Measurements from ENCODE around the gene SPATS2. TPM values are rescaled to one million over a fixed set of nuclear protein-coding genes. Genes with fewer than 3 reads are reported as not detected.
"Not testable (repeated sequence)": the region's sequence is repeated elsewhere in the genome, so short reads cannot be mapped to it uniquely, and the experiment has no call there.

Gene SPATS2
- total RNA-seq, 1 donor from 2014 or later = 11.4 TPM

- intact Hi-C loops (cut with micrococcal nuclease) = no loop called here
These were observed 138.4 kb downstream of the SPATS2 start for GRCh38 chr12:49505672-49506071.

- intact Hi-C loops (cut with micrococcal nuclease) = no loop called here
These were observed 139.9 kb downstream of the SPATS2 start for GRCh38 chr12:49507139-49507538.

DNA sequence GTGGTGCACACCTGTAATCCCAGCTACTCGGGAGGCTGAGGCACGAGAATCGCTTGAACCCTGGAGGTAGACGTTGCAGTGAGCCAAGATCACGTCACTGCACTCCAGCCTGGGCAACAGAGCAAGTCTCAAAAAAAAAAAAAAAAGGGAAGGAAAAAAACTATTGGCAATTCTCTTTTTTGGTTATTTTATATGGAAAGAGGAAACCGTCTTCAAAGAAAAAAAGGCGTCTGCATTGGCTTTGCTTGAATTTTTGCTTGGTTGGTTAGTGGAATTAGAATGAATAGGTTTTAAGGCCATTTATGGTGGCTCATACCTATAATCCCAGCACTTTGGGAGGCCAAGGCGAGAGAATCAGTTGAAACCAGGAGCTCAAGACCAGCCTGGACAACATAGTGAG, 142.4 kb downstream of the SPATS2 start:
- intact Hi-C loops (cut with micrococcal nuclease) = not testable (repeated sequence)

DNA sequence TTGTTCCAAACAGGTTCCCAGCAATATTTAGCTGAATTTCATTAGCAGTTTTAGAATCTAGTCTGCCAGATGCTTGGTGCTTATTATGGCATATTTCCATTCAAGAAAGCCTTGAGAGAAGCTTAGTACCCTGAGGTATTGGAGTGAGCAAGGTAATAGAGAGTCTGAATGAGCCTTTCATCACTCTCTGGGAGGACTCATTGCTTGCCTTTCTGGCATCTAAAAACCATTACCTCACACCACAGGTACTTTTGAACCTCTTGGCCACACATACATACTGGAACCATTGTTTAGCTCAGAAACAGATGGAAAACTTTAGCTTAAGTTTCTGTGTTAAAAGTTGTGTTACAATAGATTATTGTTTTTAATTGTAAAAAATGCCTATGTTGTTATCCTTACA, 144.1 kb downstream of the SPATS2 start:
- intact Hi-C loops (cut with micrococcal nuclease) = no loop called here

- intact Hi-C loops (cut with micrococcal nuclease) = no loop called here
These were observed 145.3 kb downstream of the SPATS2 start for GRCh38 chr12:49512546-49512945.

DNA sequence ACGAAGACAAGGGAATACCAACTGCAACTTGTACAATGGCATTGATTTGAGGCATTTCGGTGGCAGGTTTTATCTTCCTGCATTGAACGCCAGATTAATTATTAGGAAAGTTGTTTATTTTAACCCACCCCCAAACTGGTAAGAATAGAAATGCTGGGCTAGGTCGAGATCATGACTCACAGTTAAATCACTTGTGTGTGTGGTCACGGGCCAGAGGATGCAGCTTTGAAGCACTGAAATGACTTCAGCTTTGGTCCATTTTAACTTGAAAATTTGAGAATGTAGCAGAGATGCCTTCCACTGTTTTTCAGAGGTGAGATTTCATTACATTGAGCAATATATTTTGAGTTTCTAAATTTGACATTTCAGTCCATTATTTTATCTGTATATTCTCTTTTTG, 148.0 kb downstream of the SPATS2 start:
- intact Hi-C loops (cut with micrococcal nuclease) = loop anchor here (2.0 kb wide), 1 partner anchor 148 kb away; the partner anchor contains the start of gene SPATS2

GRCh38 chr12:49518914-49519573, 151.8 kb downstream of the SPATS2 start:
- intact Hi-C loops (cut with micrococcal nuclease) = no loop called here

DNA sequence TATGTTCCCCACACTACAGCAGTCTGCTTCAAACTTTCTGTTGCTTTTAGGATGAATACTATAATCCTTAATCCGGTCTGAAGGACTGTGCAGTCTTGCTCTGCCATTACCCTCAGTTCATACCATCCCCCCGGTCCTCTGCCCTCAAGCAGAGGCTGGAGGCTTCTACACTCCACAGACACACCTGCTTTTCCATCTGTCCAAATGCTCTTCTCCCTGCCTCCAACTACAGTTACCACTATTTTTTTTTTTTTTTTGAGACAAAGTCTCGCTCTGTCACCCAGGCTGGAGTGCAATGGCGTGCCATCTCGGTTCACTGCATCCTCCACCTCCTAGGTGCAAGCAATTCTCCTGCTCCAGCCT, 152.3 kb downstream of the SPATS2 start:
- intact Hi-C loops (cut with micrococcal nuclease) = no loop called here

- intact Hi-C loops (cut with micrococcal nuclease) = no loop called here
These were observed 154.1 kb downstream of the SPATS2 start for GRCh38 chr12:49521389-49521788.

DNA sequence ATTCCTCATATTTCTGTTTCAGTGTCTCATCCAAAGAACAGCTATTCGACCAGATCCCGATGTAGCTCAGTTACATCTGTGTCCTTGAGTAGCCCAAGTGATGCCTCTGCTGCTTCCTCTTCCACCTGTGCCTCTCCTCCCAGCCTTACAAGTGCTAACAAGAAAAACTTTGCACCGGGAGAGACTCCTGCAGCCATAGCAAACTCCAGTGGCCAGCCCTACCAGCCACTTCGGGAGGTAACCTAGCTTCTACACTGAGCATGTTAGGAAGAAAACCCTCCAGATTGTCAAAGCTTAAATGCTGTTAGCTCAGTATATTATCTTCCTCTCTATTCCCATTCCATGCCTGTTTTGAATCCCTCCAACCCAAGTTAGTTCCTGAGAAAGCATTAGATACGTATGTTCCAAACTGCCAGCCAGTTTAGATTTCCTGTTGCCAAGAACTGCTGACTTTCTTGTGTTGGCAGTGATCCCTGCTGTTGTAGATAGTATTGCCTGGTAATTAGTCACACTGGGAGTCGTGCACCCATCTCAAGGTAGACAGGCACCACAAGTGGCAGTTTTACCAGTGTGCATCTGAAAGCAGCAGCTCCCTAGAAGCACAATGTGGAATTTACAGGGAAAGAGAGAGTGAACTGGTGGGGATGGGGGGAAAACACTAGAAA, 157.5 kb downstream of the SPATS2 start:
- intact Hi-C loops (cut with micrococcal nuclease) = no loop called here

- intact Hi-C loops (cut with micrococcal nuclease) = no loop called here
These were observed 158.7 kb downstream of the SPATS2 start for GRCh38 chr12:49525942-49526341.

DNA sequence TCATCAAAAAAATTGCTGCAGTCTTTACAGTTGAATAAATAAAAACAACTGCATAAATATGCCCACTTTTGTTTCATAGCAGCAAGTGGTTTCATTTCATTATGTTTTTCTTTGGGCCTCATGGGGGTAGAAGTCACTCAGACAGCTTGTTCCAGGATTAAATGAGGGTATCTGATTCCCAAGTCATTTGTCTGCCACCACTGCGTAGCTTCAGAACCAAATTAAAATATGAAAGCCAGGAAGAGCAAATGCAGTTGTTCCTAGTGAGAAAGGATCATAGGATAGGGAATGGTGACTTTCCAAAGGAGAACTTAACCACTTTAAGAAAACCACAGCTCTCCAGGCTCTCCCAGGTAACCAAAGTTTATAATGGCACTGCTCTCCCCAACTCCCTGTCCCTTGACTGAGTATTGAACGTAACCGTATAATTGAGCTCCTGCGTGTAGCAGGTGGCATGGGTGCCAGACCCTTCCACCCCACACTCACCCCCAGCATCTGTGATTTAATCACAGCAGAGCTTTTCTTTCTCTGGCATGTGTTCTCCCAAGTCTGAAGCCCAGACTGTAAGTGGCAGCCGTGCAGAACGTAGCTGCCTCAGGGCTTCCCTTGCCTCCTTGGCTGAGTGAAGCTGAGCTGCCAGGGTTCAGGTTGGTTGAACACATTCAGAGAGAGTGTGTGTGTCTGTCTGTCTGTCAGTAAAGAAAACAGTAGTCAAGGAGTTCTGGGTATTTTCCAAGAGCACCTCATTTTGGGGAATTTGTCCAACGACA, 160.3 kb downstream of the SPATS2 start:
- intact Hi-C loops (cut with micrococcal nuclease) = no loop called here

DNA sequence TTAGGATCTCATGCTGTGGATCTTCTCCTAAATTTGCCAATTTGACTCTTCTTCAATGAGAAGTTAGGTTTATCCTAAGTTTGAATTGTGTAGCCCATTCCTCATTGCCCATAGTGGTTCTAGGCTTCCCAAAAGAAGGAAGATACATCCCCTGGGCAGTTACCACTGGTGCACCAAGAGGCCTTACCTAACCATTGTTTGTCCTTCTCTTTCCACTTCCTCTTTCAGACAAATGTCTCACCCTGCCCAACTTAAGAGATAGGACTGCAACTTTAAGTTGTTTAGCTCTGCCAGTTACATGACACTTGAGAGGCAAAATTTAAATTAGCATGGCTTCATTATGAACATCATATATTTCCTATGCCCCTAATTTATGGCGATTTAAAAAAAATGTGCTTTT, 162.2 kb downstream of the SPATS2 start:
- intact Hi-C loops (cut with micrococcal nuclease) = no loop called here

GRCh38 chr12:49531745-49532144, 164.5 kb downstream of the SPATS2 start:
- intact Hi-C loops (cut with micrococcal nuclease) = no loop called here

DNA sequence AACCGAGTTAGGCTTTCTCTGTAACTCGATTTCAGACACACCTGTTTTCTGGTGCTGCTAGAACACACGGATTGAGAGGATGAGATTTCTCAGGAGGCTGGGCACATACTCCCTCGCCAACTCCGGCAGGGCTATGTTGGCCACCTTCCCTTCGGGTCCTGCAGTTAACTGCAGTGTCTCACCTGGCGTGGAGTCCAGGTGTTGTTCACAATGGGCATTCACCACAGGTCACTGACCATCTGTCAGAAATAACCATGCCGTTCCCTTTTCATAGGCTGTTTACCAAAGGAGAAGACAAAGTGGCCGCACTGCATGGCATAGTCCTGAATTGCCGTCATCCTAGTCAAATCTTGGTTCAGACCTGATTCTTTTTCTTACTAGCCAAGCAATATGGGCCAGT, 166.1 kb downstream of the SPATS2 start:
- intact Hi-C loops (cut with micrococcal nuclease) = no loop called here

DNA sequence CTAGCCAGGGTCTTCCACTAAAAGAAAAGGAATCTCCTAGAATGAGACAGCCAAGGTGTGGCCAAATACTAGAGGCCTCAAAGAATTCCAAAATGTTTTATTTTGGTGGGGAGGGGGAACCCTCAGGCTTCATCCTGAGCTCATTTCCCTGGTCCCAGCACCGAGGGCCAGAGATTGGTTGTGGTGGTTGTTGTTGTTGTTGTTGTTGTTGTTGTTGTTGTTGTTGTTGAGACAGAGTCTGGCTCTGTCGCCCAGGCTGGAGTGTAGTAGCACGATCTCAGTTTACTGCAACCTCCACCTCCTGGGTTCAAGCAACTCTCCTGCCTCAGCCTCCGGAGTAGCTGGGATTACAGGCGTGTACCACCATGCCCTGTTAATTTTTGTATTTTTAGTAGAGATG, 166.9 kb downstream of the SPATS2 start:
- intact Hi-C loops (cut with micrococcal nuclease) = not testable (repeated sequence)

- intact Hi-C loops (cut with micrococcal nuclease) = no loop called here
These were observed 167.5 kb downstream of the SPATS2 start for GRCh38 chr12:49534731-49535278.

DNA sequence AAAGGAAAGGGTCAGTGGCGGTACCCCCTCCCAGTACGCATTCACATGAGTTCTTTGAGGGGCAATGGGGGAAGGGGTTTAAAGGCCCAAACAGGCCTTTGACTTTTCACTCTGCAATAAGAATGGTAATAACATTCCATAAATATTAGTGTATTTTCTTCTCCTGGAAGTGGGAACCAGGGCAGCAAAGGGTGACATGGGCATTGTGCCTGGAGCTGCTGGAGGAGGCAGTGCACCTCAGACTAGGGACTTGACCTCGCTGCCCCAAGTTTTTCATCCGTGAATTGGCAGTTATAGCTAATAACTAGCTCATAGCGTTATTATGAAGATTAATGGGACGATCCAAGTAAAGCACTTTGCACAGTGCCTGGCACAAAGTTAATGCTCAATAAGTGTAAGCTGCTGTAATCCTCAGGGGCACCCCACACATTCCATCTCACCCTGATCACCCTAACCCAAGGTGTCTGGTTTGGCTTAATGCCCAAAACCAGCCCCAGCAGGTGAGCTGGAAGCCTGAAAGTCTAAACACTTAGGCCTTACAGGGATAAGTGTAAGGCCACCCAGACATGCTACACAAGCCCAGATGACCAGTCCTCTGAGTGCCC, 168.8 kb downstream of the SPATS2 start:
- intact Hi-C loops (cut with micrococcal nuclease) = no loop called here

- intact Hi-C loops (cut with micrococcal nuclease) = no loop called here
These were observed 169.3 kb downstream of the SPATS2 start for GRCh38 chr12:49536526-49537071.

GRCh38 chr12:49537231-49537751, 170.0 kb downstream of the SPATS2 start:
- intact Hi-C loops (cut with micrococcal nuclease) = no loop called here

Measured in T-helper 1 cell treated with Interleukin-12 subunit alpha and Interleukin-12 subunit beta and Interleukin-4 antibody, amounts not matched to agents 30 ng/mL and 1 ng/mL, for 36 hours (primary cell).